Activated T-cell treated with anti-CD3 and anti-CD28 coated beads for 24 hours (primary cell): ENCODE data around the gene POLRMT.
A peak's percentile ranks its signal among the peaks of the same experiment; 100 is the strongest.
"Not testable (repeated sequence)": the region's sequence is repeated elsewhere in the genome, so short reads cannot be mapped to it uniquely, and the experiment has no call there.

Experiments
- DNase-seq: peaks from one replicate; pipeline ENCODE4 v3.0.0-alpha.2; 2020; ENCODE audit warnings: low read depth

POLRMT gene

GRCh38 chr19:610801-611480 lies 22.4 kb downstream of the POLRMT start:
- peak; percentile 33 for DNase-seq

DNA sequence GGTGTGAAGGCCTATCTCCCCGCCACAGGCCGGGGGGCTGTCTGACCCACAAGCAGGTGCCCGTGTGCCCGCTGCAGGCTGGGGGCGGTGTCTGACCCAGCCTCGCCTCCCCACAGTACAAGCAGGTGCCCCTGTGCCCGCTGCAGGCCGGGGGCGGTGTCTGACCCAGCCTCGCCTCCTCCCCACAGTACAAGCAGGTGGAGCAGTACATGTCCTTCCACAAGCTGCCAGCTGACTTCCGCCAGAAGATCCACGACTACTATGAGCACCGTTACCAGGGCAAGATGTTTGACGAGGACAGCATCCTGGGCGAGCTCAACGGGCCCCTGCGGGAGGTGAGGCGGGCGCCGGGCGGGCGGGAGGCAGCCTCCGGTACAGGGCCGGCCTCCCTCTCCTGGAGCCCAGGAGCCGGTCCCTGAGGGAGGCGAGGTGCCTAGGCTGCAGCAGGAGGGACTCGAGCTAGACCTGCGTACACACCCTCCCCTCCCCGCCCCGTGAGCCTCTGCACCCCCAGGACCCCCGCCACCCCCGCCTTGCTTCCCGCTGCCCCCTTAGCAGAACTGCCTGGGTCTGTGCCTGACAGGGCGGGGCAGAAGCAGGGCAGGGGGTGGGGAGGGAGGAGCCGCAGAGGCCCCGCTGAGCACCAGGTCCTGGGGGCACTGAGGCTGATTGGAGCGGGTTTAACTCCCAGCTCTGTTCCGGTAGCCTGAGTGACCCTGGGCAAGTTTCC lies 23.1 kb downstream of the POLRMT start:
- DNase-seq, result no peak

- no peak for DNase-seq
These were observed 24.4 kb downstream of the POLRMT start for GRCh38 chr19:609004-609346.

DNA sequence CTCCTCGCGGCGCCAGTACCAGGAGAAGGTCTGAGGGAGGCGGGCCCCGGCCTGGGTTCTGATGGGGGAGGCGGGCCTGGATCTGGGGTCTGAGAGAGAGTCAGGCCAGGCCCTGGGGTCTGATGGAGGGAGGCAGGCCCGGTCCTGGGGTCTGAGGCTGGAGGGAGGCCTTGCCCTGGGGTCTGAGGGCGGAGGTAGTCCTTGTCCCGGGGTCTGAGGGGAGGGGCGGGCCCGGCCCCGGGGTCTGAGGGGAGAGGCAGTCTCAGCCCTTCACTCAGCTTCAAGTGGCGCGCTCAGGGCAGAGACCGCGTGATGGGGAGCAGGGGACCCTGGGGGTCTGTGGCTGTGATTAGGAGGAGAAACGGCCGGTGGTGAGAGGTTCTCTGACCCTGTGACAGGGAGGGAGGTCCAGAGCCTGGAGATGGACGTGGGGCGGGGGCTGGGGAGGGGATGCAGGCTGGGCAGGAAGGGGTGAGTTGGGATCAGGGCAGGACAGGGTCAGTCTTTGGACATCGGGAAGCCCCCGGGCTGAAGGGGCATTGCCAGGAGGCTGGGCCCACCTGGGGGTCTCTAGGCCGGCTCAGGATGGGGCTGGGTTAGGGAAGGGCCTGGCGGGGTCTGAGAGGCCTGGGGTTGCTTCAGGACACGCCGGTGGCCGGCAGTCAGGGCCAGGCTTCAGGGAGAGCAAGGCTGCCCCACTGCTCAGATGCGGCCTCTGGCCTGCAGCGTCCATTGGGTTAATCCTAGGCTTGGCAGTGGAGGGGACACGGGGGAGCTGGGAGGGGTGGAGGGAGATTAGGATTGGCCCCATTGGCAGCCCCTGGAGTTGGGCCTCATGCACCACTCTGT lies 25.0 kb downstream of the POLRMT start:
- no peak for DNase-seq

- no peak for DNase-seq
These were observed 25.8 kb downstream of the POLRMT start for GRCh38 chr19:607301-608154.

DNA sequence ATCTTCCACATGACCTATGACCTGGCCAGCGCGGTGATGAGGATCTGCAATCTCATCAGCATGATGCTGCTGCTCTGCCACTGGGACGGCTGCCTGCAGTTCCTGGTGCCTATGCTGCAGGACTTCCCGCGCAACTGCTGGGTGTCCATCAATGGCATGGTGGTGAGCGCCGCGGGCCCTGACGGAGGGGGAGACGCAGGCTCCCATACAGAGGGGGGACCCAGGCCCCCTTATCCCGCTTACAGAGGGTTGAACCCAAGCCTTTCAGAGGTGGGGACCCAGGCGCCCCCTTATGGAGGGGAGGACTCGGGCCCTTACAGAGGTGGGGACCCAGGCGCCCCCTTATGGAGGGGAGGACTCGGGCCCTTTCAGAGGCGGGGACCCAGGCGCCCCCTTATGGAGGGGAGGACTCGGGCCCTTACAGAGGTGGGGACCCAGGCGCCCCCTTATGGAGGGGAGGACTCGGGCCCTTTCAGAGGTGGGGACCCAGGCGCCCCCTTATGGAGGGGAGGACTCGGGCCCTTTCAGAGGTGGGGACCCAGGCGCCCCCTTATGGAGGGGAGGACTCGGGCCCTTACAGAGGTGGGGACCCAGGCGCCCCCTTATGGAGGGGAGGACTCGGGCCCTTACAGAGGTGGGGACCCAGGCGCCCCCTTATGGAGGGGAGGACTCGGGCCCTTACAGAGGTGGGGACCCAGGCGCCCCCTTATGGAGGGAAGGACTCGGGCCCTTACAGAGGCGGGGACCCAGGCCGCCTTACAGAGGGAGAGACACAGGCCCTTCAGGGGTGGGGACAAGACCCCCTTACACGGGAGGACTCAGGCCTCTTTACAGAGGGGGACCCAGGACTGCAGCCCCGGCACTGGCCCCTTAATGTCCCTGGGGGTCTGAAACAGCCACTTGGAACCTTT lies 28.0 kb downstream of the POLRMT start:
- not testable (repeated sequence) for DNase-seq

DNA sequence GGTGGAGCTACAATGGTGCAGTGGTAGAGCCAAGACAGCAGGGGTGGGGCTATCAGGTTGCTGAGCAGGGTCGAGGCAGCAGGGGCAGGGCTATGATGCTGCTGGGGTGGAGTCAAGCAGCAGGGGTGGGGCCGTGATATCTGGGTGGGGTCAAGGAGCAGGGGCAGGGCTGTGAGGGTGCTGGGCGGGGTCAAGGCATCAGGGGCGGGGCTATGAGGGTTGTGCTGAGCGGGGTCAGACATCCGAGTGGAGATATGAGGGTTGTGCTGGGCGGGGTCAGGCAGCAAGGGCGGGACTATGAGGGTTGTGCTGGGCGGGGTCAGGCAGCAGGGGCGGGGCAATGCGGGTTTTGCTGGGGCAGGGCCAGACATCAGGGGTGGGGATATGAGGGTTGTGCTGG lies 29.0 kb downstream of the POLRMT start:
- no peak for DNase-seq

DNA sequence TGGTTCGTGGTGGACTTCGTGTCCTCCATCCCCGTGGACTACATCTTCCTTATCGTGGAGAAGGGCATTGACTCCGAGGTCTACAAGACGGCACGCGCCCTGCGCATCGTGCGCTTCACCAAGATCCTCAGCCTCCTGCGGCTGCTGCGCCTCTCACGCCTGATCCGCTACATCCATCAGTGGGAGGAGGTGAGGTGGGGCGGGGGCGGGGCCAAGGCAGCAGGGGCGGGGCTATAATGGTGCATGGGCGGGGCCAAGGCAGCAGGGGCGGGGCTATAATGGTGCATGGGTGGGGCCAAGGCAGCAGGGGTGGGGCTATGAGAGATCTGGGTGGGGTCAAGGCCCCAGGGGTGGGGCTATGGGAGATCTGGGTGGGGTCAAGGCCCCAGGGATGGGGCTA lies 29.6 kb downstream of the POLRMT start:
- not testable (repeated sequence) for DNase-seq

- DNase-seq, result not testable (repeated sequence)
These were observed 30.1 kb downstream of the POLRMT start for GRCh38 chr19:603302-603639.

- DNase-seq, result no peak
These were observed 30.7 kb downstream of the POLRMT start for GRCh38 chr19:602391-603301.

DNA sequence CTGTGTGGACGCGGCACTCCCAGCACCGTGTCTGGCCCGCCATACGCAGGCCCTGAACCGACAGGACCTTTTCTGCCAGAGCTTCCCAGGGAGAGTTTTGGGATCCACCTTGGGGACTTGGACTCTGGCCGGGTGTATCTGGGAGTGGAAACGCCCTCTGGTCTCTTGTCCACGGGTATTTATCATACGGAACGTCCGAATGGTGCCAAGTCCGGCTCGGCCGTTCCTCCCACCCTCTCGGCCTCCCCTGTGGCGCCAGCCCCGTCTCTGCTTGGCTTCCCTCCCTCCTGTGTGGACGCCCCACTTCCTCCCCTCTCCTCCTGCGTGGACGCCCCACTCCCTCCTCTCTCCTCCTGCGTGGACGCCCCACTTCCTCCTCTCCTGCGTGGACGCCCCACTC lies 31.5 kb downstream of the POLRMT start:
- DNase-seq, result no peak

GRCh38 chr19:601310-601709 lies 32.0 kb downstream of the POLRMT start:
- DNase-seq, result no peak

GRCh38 chr19:597406-598315 lies 35.7 kb downstream of the POLRMT start:
- DNase-seq, result no peak

GRCh38 chr19:596263-596655 lies 37.1 kb downstream of the POLRMT start:
- no peak for DNase-seq

- no peak for DNase-seq
These were observed 37.7 kb downstream of the POLRMT start for GRCh38 chr19:595326-596262.

DNA sequence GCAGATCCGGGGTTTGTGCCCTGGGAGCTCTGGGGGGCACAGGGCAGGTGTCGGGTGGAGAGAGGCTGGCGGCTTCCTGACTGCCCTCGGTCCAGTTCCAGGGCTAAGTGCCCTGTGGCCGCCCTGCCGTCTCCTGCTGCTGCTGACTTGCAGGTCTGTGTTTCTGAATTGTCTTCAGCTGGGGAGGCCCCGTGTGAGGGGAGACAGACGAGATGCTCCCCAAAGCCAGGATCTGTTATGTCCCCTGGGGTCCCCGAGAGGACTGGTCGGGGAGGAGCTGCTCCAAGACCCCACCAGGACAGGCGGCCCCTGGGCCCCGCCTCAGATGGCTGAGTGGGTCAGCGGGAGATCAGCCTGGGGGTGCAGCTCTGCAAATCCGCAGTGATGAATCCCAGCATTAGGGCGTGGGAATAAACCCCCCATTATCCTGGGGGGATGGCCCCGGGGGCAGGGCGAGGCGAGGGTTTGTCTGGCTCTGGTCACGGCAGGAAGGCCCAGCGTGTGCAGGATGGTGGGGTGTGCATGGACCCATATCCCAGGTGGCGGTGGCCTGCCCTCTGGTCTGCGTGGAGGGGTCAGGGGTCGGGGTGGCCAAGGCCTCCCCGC lies 39.0 kb downstream of the POLRMT start:
- no peak for DNase-seq

- no peak for DNase-seq
These were observed 39.8 kb downstream of the POLRMT start for GRCh38 chr19:593505-593904.
